Measurements from ENCODE around the gene XCL2. TPM values are rescaled to one million over a fixed set of nuclear protein-coding genes. Genes with fewer than 3 reads are reported as not detected.

Gene XCL2
- polyA plus RNA-seq, 1 donor from 2014 or later: not detected

GRCh38 chr1:168507231-168507630 is 36.6 kb downstream of the XCL2 start:
- Histone ChIP-seq H4K20me1 (ENCODE audit: insufficient read depth) (no peaks in the 10 kb centered on the region), H3K9me3 (ENCODE audit: low read length) (no peaks in the 10 kb centered on the region), H3K27ac (ENCODE audit: low read length) (no peak overlapping the region), H3K27me3 (ENCODE audit: insufficient read depth, low read depth, low read length) (no peaks in the 10 kb centered on the region), H3K4me2 (ENCODE audit: low read length) (no peak overlapping the region), H3F3A (ENCODE audit: insufficient read depth, low read length, poor library complexity, severe bottlenecking) (no peaks in the 10 kb centered on the region), H2AFZ (ENCODE audit: low read depth, low read length) (no peak overlapping the region), H3K79me2 (replicated peaks; ENCODE audit: insufficient read depth, low read length) (no peaks in the 10 kb centered on the region), H3K4me3 (ENCODE audit: low read length) (no peak overlapping the region), H3K9me2 (ENCODE audit: insufficient read depth, low read length) (no peaks in the 10 kb centered on the region), H3K36me3 (ENCODE audit: insufficient read depth, low read length) (no peaks in the 10 kb centered on the region), H3K9ac (ENCODE audit: low read length) (no peak overlapping the region)
- no peak for TF ChIP-seq RAD21 (conservative IDR thresholded peaks at IDR 0.05)
- no peak for TF ChIP-seq CTCF (IDR thresholded peaks at IDR 0.05; ENCODE audit: poor library complexity, severe bottlenecking)
- TF ChIP-seq EP300 (conservative IDR thresholded peaks at IDR 0.05; ENCODE audit: poor library complexity, severe bottlenecking): no peak
- TF ChIP-seq EZH2 (IDR thresholded peaks at IDR 0.05; ENCODE audit: borderline replicate concordance, insufficient read depth, low read length, poor library complexity, severe bottlenecking): no peak
- TF ChIP-seq TAF1 (IDR thresholded peaks at IDR 0.05; ENCODE audit: low read depth): no peak
- TF ChIP-seq MXI1 (conservative IDR thresholded peaks at IDR 0.05; ENCODE audit: poor library complexity, severe bottlenecking): no peak

- Histone ChIP-seq H3K9me2 (ENCODE audit: insufficient read depth, low read length) (no peaks in the 10 kb centered on the region), H3K9me3 (ENCODE audit: low read length) (no peaks in the 10 kb centered on the region), H4K20me1 (ENCODE audit: insufficient read depth) (no peaks in the 10 kb centered on the region), H3K27me3 (ENCODE audit: insufficient read depth, low read depth, low read length) (no peaks in the 10 kb centered on the region), H3F3A (ENCODE audit: insufficient read depth, low read length, poor library complexity, severe bottlenecking) (no peaks in the 10 kb centered on the region), H3K9ac (ENCODE audit: low read length) (no peak overlapping the region), H3K4me3 (ENCODE audit: low read length) (no peak overlapping the region), H2AFZ (ENCODE audit: low read depth, low read length) (no peak overlapping the region), H3K36me3 (ENCODE audit: insufficient read depth, low read length) (no peaks in the 10 kb centered on the region), H3K79me2 (replicated peaks; ENCODE audit: insufficient read depth, low read length) (no peaks in the 10 kb centered on the region), H3K27ac (ENCODE audit: low read length) (no peak overlapping the region), H3K4me2 (ENCODE audit: low read length) (no peak overlapping the region)
- TF ChIP-seq TAF1 (IDR thresholded peaks at IDR 0.05; ENCODE audit: low read depth): no peak
- no peak for TF ChIP-seq REST (IDR thresholded peaks at IDR 0.05; ENCODE audit: borderline replicate concordance)
- no peak for TF ChIP-seq MXI1 (conservative IDR thresholded peaks at IDR 0.05; ENCODE audit: poor library complexity, severe bottlenecking)
- no peak for TF ChIP-seq CTCF (IDR thresholded peaks at IDR 0.05; ENCODE audit: poor library complexity, severe bottlenecking)
- no peak for TF ChIP-seq RAD21 (conservative IDR thresholded peaks at IDR 0.05)
- TF ChIP-seq SMC3 (conservative IDR thresholded peaks at IDR 0.05; ENCODE audit: poor library complexity): no peak
- TF ChIP-seq POLR2AphosphoS5 (IDR thresholded peaks at IDR 0.05): no peak
- TF ChIP-seq EZH2 (IDR thresholded peaks at IDR 0.05; ENCODE audit: borderline replicate concordance, insufficient read depth, low read length, poor library complexity, severe bottlenecking): no peak
- TF ChIP-seq EP300 (conservative IDR thresholded peaks at IDR 0.05; ENCODE audit: poor library complexity, severe bottlenecking): no peak
These were observed 37.5 kb downstream of the XCL2 start for GRCh38 chr1:168506204-168506819.

All from neural cell (in vitro differentiated cells).